Measurements from ENCODE around the gene LMF2.

DNA sequence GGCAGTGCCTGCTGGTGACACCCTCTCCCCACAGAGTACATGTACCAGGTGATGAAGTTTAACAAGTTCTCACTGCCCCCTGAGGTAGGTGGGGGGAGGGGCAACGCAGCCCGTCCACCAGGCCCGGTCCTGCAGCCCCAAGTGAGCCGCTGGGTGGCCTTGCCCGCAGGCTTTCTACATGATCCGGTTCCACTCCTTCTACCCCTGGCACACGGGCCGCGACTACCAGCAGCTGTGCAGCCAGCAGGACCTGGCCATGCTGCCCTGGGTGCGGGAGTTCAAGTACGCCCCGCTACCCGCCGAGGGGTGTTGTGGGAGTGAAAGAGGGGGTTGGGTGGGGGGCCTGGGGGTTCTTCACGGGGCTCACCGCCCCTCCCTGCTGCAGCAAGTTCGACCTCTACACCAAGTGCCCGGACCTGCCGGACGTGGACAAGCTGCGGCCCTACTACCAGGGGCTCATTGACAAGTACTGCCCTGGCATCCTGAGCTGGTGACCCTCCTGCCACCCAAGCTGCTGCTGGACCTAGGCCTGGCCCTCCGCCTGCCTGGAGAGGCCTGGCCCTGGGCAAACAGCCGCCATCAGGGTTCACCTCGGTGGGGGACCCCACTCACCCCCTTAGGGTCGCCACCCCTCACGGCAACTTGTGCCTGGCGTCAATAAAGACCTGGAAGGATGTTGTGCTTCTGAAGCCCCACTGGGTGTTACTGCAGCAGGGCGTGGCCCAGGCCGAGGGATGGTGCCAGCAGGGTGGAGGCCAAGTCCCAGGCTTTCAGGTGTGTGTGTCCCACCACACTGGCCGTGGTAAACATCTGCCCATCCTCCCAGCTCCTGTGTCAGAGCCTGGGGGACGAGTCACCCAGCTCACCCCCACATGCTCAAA is 17.9 kb downstream of the LMF2 start:
- no peak for TF ChIP-seq CTCF (IDR thresholded peaks at IDR 0.05; ENCODE audit: low read depth, low read length)
- TF ChIP-seq EZH2phosphoT487 (IDR thresholded peaks at IDR 0.05; ENCODE audit: low read depth), result no peak
